GM19463 (cell line): Measurements from ENCODE around the gene NFATC2.

ENCODE experiments used
- ATAC-seq: cut with Tn5 transposase; IDR thresholded peaks from one replicate; pipeline ENCODE4 v1.9.1; 2021; ENCODE audit warnings: mild to moderate bottlenecking, moderate library complexity; ENCODE audit not compliant: unreplicated experiment

Gene NFATC2

DNA sequence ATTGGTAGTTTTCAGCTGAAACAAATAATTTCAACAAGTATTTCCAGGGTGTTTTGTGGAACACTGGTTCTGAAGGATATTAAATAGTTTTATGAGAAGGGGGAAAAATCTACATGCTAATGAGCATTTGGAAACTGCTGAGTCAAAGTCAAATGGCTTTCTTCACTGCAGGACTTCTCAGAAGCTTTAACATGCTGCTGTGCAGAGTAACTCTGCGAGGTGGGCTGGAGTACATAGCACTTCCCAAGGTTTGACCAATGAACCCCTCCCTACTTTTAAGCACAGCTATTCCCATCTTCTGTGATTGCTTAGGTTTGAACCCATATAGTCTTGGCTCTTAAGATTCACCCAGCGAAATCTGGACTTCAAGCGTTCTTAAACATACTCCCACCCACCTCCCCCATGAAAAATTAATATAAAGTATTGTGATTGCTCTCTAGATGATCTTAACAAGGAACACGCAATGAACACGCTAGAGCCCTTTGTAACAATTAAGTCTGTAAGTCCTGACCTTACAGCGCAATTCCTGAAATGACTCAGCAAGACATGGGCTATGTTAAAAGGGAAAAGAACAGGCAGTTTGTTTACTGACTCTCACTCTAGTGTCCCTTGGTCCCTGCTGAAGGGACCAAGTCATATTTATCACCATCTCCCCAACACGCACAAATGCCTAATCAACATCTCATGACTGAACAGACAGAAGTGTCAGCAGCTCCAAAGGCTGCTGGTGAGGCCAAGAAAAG is 105.2 kb downstream of the NFATC2 start:
- ATAC-seq: no peak

DNA sequence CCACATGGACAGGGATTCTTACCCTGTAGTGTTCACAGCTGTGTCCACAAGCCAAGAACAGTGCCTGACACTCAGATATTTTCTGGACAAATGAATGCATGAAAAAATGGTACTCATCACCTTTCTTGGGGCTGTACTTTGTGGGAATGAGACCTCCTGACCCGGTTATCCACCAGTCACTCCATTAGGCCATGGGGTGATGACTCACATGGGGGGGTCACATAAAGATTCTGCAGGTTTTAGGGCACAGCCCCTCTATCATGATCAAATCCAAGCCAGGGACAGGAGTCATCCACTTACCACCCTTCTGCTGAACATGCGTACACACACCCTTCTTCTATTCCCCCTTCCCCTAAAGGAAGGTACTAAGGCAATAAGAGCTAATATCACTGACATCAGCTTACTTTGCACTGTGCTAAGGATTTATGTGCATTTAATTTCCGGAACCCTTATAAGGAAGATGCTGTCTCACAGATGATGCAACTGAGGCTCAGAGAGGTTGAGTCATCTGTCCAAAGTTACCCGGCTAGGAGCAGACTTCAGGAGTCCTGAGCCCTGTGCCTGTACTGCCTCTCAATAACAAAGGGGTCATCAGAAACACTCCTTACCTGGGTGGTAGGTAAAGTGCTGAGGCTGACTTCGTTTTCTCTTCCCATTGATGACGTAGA is 107.8 kb downstream of the NFATC2 start:
- ATAC-seq: no peak

DNA sequence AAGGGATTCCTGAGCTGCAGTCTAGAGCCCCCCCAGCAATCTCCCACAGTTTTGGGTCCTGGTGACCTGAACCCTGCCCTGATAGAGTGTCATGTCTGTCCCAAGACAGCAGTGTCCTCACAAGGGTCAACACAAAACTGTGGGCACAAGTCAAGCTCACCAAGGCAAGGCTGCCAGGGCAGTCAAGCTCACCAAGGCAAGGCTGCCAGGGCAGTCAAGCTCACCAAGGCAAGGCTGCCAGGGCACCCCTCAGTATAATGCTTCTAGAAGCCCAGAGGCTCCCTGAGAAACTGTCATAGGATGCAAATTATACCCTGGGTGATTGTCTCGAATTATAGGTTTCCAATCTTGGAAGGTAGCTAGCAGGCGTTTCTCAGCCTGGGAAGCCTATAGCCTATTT is 108.5 kb downstream of the NFATC2 start:
- ATAC-seq: no peak

DNA sequence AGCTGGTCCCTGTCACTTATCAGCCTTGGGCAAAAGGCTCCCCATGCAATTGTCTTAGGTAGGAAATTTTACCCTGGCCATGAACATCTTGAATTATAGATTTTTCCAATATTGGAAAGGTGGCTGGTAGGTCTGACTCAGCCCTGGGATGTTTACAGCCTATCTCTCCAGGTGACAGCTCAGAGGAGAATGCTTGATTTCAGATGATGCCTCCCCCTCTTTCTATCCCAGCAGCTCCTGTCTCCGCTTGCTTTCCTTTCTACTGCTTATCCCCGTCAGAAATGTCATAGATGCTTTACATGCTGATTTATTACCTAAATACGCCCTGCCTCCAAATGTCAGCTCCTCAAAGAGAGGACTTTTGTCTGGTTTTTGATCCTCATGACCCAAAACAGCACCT is 109.6 kb downstream of the NFATC2 start:
- no peak for ATAC-seq

DNA sequence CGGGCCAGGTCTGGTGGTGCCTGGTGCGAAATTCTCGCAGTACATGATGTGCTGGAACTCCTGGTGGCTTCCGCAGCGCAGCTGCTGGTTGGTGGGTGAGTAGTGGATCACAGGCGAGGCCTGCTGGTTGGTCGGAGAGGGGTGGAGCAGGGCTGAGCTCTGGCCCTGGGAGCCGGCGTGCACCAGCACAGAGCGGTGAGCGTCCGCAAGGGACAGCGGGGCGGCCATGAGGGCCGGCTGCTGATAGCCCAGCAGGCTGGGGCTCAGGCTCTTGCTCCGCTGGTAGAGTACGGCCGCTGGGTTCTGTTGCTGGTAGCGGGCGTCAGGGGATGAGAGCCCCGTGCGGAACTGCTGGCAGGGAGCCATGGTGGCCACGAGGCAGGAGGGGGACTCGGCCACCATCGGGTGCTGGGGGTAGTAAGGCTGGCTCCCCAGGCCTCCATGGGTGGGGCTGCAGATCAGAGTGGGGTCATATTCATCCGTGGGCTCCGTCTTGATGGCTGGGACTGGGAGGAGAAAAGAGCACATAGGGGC is 110.2 kb downstream of the NFATC2 start:
- no peak for ATAC-seq

DNA sequence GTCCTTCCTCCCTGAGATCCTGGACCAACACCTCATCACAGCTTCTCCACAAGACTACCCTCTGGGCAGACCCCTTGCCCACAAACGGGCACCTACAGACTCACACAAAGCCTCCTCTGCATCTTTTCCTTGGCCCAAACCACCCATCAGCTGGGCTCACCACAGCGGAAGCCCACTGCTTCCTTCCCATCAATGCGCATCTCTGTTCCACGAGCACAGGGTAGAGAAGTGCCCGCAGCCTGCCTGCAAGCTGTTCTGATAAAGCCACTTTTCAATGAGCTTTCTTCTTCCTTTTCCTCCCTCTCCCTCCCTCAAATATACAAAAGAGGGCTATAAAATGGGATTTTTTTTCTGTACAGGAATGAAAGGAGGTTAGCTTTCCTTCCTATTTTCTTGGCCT is 111.2 kb downstream of the NFATC2 start:
- no peak for ATAC-seq

DNA sequence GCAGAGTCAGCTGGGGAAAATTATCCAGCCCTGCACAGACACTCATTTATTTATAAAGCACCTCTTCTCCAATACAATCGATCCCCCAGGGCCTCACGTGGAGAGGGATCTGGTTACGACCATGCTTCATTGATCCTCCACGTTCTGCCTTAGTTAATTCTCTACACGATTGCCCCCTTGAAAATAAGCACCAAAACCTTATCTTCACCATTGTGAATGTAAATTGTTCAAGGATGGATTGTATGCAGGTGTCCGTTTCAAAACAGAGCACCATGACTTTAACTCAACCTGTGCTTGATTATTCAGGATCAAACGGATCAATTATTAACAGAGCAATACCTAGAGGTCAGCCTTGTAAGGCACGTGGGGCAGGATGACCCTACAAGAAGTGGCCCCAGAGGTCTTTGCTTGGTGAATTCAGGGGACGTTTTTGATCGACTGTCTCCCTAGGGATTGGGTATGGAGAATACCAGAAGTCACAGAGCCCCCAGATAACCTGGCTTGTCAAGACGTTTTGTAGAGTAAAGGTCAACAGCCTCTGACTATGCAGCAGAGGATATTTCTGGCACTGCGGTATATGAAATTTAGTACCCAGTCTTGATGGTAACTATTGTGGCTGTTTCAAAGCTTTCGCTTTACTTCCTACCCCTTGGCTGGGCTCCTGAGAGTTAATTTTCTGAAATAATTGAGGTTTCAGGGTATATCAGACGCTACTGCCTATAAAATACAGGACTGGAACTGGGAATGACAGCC is 112.1 kb downstream of the NFATC2 start:
- no peak for ATAC-seq

DNA sequence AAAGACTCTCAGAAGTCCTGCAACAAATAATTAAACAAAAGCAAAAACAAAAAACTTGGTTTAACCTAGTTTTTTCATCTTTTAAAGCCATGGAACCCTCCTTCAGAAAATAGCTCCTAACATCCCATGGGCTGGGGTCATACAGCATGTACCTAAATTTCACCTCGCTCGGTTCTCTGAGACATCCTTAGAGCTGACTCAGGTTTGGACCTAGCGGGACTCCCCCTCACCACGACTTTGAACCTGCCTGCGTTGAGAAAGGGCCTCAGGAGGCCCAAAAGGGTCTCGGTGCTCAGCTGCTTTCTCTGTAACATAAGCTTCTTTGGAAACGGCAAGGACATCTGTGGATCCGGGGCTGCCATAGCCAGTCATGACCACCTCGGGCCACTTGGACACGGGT is 112.8 kb downstream of the NFATC2 start:
- ATAC-seq: no peak

DNA sequence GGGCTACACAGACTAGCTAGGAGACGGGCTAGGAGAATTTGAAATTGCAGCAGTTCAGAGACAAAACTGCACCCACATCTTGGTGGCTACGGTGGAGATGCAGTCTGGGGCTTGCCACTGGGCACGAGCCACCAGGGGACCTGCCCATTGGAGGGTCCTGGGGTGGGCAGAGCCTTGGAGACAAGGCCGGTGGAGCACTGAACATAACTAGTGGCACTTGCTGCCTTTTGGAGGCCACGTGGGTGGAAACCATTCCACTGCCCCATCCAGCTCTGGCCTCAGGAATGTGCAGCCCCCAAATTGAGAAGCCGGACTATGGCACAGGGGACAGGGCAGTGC is 113.4 kb downstream of the NFATC2 start:
- no peak for ATAC-seq

DNA sequence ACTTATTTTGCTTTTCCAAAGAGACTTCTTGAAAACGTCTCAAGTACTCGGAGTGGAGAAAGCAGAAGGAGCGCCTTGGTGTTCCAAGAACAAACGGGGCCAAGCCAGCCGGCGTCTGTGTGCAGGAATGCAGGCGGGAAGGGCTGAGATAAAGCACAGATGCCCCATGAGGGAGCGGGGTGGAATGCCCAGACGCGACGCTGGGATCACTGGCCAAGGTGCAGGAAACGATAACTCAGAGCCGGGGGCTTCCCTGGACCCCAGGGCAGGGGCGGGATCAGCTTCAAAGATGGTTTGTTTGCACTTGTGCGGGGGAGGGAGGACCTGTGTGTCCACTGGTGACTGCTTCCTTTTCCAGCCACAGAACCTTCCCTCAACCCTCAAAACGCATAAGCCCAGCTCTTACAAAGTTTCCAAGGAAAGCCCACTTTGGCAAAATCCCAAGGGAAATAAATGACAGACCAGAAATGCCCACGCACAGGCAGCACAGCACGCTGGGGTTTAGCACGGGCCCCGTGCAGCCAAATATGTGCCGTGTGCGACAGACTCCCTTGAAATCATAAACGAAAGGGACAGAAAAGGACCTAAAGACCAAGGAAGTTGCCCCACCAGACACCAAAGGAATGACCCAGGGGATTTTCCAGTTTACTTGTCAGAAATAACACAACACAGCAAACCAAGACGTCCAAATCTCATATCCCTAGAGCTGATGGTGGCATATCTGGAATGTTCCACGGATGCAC is 113.9 kb downstream of the NFATC2 start:
- ATAC-seq: no peak

DNA sequence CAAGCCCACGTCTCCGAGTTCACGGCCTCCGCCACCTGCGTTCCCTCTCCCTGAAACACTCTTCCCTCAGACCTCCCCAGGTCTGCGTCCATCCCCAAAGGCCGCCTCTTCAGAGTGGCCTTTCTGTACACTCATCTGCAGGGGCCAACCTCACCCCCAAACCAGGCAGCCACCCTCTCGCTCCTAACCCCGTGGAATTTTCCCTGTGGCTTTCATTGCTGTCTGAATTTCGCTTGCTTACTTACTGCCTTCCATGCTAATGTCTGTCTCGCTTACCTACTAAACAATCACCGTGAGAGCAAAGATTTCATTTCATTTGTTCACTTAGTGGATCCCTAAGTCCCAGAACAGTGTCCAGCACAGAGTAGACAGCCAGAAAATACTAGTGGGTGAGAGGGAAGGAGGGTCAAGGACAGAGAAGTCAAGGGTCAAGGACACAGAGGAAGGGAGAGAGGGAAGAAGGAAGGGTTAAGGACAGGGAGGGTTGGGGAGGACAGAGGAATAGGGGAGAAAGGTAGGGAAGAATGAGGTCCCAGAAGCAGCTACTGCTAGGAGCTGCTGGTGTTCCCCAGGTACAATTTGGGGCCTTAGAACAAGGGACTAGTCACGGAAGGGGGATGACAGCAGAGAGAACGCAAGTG is 114.7 kb downstream of the NFATC2 start:
- ATAC-seq: no peak

DNA sequence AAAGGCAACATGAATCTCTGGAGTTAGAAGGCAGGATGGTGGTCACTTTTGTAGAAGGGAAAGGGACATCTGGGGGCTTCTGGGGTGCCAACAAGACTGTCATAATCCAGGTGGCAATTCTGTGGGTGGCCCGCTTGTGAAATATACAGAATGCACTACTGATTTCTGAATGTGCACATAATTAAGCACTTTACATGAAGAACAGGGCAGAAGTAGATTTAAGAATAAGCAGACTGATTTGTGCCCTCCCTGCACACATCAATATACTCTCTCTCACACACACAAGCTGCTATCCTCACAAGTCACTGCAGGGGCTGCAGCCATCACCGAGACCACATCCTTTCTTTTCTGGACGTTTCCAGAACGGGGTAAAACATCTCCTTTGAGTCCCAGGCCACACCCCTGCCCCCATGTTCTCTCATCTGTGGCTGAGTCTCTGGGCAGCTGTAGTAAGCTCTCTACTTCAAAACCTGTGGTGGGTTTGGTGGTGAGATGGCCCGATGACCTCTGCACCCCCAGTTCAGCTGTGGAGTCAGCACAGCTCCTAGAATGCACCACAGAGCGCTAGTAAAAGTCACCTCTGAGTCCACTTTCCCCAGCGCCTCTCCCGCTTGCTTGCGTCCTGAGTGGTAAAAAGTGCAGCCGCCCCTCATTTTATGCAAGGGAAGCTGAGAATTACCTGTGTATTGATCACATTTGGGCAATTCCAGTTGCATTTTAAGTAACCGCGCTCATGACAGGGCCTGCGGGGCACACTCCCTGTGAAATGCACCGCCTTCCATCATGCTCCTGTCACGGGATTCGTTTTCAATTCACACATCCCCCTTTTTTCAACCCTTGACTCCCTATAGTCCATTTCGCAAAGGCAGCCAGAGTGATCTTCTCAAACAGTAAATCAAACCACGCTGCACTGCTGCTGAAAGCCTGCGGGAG is 115.5 kb downstream of the NFATC2 start:
- no peak for ATAC-seq

DNA sequence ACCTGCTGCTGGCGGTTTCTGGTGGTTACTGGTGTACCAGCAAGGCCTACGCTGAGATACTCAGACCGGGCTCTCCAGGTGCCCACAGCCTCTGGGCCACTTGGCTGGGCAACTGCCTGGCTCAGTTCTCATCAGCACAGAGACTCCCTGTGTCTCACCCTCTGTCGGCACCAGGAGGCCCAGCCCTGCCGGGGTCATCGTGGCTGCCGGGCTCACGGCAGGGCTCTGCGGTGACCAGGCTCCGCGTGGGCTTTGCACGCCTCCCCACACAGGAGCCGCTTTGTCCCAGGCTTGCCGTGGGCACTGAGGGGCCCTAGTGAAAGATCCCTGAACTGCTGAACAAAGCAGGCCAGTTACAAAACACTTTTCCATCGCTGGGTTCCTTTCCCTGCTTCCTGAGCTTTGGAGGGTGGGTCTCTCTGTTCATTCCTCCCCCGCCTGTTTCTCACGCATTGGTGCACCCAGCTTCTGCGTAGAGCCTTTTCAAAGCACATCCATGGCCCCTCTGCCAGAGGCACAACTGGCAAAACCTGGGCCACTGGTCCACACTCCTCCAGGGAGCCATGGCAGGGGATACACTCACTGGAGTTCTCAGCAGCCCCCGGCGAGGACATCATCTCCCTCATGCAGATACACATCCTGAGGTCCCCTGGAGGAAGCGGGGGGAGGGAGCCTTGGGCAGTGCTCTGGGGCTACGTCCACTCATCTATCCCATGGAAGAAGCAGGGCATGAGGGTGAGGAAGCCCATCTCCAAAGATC is 117.0 kb downstream of the NFATC2 start:
- no peak for ATAC-seq

DNA sequence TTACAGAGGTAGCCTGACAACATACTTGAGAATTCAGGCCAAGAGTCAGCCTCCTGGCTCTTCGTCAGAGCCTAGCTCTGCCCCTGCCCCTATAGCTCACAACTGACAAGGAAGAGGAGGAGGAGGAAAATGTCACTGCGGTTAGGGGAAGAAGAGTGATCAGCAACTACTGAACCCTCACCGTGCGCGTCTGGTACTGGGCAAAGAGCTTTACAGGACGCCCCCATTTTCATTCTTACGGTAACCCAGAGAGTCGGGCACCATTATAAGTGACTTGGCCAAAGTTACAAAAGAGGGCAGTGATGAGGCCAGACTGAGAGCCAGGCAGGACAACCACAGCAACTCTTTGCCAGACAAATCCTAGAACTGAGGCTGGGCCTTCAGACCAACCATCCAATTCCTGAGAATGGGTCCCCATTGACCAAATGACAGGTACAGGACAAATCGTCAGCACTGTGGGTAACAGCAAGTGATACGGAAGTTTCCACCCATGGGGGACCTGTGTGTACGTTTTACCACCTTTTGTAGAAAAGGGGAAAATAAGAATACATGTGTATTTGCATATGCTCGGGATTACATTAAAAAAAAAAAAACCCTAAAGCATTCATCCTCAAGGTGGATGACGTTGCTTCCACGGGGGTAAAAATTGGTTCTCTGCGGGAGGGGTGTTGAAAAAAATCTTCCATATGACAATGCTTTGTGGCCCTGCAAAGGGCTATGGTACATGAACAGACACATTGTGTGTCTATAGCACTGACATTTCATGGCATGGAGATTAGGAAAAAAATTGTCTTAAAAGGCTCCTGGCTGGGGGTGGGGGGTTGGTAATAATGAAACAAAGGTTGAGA is 118.0 kb downstream of the NFATC2 start:
- ATAC-seq: no peak

DNA sequence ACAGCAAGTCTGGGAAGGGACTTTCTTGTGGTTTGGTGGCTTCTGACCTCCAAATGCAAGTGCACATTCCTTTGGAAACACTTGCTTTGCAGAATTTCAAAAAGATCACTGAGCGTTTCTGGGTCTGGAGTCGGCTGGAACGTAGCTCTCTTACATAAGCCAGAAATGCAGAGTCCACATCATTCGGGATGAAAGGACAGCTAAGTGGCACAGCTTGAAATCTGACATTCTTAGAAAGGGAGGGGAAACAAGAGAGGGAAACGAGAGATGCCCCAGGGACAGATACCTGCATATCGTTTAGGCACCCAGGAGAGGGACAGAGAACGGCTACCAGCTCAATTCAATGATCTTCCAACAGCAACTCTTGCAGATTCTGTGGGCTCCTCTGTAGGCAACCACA is 118.7 kb downstream of the NFATC2 start:
- ATAC-seq: no peak

DNA sequence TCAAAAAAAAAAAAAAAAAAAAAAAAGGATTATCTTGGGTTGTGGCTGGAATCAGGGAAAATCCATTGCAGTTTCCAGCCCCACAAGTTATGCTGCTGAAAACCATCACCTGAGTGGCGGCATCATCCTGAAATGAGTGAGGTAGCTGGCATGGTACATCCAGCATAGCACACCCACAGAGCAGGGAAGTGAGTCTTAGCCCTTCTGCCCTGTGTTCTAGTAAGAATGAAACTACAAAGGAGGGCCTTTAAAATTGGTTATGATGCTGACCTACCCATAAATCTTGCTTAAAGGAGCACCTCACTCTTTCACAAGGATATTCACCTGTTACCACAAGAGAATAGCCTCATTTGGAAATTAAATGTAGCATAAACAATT is 119.2 kb downstream of the NFATC2 start:
- ATAC-seq: peak; percentile 73

DNA sequence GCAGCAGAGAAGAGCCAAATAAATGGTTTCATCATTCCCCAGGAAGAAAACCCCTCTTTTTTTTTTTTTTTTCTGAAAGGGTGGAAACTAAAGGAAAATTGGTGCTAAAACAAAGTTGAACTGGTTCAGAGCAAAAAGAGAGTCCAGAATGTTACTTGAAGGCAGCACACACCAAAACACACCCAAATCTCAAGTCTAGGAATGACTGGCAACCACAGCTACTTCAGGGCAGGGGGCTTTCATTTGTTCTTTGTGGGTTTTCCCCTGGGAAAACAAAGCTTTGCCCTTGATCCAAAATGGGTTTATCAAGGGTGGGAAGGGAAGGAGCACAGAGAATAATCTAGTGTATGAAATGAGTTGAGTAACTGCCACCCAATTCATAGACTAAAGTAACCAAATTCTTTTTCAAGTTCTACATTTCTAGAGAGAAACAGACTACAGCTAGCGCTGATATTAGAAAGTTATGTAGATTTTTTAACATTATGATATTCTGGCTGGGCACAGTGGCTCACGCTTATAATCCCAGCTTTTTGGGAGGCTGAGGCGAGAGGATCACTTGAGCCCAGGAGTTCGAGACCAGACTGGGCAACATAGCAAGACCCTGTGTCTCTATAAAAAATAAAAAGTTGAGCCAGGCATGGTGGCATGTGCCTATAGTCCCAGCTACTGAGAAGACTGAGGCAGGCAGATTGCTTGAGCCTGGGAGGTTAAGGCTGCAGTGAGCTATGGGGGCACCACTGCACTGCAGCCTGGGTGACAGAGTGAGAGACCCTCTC is 119.8 kb downstream of the NFATC2 start:
- ATAC-seq: no peak
